ENCODE data around the gene SEC23A.
"Not testable (repeated sequence)": the region's sequence is repeated elsewhere in the genome, so short reads cannot be mapped to it uniquely, and the experiment has no call there.

Gene SEC23A

DNA sequence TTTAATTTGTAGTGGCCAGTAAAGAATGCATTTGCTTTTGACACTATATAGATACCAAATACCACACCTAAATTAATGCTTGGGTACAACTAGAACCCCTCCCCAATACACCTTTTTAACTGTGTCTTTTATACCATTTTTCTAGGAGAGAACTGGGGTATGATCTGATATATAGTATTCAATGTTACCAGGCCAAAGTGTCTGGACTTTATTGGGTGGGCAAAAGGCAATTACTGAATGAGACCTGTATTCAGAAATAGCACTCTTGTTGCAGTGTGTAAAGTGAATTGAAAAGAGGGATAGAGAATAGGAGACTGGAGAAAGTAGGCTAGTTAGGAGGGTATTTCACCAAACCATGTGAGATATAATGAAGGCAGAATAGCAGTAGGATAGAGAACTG is 74.4 kb downstream of the SEC23A start:
- no peak for DNase-seq

DNA sequence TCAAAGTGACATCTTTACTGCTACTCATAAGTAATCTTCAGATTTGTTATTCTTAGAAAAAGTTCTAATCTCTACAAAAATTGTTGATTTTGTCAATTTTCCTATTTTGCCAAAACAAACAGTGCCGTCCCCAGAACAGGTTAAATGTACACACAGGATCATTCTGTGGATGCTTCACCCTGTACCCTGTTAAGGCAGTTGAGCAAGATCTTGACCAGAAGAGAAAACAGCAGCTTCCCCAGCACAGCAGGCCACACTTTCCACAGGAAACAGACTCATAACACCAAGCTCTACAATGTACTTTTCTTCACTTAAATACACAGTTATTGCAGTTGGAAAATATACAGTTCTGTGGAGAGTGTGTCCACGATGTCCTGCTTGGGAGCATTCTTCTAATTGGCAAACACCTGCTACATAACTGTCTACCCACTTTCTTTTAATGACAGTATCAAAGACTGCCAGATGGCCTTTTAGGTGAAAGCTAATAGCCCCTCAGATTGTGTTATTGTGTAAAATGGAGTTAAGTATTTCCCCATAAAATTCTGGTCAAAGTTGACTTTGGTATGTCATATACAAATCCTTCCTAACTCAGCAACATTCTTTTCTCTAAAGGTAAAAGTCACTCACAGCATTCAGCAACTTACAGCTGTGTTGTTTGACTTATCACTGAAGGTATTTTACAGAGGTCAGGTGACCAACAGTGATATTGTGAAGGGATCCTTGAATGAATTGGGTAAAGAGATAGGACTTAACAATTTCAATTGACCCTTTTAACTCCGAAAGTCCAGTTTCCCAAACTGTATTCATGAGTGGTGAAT is 77.0 kb downstream of the SEC23A start:
- DNase-seq: no peak

DNA sequence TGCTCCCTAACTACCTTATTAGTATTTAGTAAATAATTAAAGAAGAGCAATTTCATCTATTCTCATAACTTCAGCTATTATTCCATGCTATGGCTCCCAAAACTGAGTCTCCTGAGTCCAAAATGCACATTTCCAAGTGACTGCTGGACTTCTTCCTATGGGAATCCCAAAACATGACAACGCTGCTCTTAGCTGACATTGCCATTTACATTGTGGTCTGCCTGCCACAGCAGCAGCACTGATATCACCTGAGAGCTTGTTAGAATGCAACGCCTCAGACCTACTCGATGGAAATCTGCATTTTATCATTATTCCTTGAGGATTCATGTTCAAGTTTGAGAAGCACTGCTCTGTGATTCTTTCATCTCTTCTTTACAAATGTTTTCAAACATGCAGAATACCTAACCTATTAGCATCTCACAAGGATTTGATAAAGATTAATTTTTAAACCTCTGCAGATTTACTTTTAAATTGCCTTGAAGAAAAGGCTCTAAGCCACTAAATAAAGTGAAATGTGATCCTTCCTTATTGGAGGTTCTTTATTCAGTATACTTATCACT is 77.7 kb downstream of the SEC23A start:
- no peak for DNase-seq

DNA sequence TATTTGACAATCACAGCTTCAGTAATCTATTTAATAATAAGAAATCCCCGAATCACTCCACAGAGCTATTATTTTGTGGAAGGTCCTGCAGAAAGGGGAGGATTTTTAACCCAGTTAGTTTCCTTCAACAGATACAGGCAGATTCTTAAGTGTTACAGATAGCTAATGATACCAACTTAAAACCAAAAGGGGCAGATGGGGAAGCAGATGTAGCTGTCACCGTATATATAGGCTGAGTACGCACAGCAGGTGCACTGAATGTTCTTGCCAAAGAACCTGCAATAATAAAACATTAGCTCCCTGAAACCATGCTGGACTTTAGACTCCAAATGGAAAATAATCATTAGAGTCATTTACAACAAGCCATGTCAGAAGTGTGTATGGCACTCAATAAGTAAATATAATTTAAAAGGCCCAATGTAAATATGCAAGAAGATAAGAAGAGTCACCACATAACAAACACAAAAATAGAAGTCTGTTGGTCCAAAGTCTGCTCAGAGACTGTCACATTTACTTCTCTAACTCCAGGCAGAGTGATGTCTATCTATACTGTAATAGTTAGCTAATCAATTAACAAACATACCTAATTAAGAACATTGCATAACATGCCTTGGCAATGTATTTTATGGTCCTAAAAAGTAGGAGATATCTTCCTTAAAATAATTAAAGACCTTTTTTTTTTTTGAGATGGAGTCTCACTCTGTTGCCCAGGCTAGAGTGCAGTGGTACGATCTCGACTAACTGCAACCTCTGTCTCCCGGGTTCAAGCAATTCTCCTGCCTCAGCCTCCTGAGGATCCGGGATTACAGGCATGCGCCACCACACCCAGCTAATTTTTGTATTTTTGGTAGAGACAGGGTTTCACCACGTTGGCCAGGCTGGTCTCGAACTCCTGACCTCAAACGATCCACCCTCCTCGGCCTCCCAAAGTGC is 78.8 kb downstream of the SEC23A start:
- no peak for DNase-seq

DNA sequence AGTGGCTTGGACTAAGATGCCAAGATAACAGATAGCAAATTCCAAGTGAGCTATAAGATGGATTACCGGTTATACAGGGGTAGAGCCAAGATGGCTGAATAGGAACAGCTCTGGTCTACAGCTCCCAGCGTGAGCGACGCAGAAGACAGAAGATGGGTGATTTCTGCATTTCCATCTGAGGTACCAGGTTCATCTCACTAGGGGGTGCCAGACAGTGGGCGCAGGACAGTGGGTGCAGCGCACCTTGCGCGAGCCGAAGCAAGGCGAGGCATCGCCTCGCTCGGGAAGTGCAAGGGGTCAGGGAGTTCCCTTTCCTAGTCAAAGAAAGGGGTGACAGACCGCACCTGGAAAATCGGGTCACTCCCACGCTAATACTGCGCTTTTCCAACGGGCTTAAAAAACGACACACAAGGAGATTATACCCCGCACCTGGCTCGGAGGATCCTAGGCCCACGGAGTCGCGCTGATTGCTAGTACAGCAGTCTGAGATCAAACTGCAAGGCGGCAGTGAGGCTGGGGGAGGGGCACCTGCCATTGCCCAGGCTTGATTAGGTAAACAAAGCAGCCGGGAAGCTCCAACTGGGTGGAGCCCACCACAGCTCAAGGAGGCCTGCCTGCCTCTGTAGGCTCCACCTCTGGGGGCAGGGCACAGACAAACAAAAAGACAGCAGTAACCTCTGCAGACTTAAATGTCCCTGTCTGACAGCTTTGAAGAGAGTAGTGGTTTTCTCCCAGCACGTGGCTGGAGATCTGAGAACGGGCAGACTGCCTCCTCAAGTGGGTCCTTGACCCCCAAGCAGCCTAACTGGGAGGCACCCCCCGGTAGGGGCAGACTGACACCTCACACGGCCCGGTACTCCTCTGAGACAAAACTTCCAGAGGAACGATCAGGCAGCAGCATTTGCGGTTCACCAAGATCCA is 85.7 kb downstream of the SEC23A start:
- peak; percentile 21 for DNase-seq

DNA sequence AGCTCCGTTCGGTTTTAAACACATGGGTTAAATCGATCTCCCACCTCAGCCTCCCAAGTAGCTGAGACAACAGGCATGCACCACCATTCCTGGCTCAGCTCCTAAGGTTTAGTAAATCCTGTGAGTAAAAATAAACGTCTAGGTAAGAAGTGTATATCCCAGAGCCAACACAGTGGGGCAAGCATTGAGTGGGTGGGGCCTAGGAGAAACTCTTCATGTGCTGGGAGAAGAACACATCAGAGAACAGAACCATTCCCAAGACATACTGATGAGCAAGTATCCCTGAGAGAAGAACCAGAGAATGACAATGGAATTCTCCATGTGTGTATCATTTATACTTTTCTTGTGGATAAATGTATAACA is 86.3 kb downstream of the SEC23A start:
- no peak for DNase-seq

DNA sequence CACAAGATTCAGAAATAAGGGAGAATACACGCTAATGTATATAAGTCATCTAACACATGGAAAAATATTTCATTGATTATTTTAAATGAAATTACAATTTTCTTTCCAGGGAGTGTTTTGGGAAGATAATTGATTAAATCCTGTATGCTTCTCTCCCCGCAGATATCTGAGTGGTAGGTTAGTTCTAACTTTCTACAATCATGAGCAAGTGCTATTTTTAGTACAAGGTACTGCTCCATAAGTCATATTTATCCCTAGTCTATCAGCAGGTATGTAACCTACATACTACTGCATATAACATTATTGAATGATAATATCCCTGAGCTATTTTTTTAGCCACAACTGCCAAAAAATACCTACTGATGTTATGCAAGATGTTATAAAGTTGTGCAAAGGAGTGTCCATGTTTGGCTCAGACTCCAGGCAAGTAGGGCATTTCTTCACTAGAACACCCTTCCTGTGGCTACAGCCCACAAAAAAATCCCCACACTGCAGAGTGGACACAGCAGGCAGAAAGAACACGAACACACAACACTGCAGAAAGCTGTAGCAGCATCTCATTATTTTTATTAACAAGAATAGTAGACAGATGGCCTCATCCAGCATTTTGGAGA is 87.0 kb downstream of the SEC23A start:
- DNase-seq: no peak

DNA sequence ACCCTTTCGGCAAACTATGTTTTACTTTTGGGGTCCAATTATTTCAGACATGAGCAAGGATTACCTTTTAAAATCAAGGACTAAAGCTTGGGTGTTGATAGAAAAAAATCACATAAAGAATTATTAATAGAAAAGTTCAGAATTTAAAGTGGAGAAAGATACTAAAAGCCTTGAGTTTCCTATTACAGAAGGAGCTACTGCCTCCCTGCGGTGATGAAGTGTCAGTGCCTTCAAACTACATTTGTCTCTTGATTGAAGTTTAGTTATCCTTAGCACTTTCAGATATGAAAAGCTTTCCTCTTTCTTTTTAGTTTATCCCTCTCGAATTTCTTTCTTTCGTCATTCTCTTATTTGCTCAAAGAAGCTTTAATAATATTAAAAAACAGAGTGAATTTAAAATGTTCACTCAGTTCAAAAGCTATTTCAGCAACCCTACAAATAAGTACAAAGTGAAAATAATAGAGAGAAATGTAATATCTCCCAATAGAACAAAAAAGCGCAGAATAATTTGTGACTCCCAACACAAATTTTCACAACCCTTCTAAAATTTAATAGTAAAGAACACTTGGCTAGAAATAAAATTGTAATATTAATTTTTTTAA is 87.6 kb downstream of the SEC23A start:
- DNase-seq: peak; percentile 33

DNA sequence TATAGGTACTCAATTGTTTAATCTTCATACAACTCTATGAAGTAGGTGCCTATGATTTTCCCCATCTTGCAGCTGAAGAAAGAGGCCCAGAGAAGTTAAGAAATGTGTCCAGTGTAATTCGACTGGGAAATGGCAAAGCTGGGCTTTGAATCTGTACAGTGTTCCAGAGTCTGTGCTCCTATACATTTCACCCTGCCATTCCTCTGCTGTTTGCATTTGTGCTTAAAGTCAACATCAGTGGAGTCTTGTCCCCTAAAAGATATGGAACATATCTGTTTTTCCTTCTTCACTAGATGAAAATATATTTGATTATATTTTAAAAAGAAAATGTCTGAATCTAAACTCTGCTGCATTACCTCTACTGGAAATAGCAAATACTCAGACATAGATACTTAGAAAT is 88.6 kb downstream of the SEC23A start:
- no peak for DNase-seq

DNA sequence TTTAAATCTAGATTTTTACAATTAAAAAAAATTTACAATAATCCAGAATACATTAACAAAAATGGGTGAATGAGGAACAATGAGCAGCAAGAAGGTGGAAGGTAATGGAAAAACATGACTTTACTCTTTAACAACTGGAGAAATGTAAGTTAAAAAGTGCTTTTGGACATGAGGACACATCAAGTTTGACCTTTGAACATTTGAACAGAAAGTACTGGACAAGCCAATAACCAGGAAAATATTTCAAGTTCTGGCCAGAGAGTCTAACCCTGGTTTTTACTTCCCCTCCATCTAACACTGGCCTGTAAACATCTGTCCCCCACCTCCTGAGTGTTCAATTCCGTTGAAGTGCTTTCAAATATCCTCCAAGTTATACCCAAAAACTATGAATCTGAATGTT is 94.1 kb downstream of the SEC23A start:
- DNase-seq: not testable (repeated sequence)

DNA sequence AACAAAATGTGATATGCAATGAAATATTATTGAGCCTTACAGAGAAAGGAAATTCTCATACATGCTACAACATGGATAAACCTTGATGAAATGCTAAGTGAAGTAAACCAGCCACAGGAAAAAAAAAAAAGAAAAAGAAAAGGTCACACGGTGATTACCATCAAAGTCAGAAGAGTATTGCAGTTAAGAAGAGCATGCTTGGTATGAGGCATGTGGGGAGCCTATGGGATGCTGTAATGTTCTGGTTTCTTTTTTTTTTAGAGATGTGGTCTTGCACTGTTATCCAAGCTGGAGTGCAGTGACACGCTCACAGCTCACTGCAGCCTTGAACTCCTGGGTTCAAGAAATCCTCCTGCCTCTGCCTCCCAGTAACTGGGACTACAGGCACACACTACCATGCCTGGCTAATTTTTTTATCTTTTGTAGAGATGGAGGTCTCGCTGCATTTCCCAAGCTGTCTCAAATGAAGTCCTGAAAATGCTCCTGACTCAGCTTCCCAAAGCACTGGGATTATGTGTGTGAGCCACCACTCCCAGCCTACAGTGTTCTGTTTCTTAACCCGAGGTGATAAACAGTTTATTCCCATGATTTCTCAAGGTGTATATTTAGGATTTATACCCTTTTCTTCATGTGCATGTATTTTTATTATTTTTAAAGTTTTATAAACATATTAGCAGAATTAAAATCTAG is 96.2 kb downstream of the SEC23A start:
- no peak for DNase-seq

DNA sequence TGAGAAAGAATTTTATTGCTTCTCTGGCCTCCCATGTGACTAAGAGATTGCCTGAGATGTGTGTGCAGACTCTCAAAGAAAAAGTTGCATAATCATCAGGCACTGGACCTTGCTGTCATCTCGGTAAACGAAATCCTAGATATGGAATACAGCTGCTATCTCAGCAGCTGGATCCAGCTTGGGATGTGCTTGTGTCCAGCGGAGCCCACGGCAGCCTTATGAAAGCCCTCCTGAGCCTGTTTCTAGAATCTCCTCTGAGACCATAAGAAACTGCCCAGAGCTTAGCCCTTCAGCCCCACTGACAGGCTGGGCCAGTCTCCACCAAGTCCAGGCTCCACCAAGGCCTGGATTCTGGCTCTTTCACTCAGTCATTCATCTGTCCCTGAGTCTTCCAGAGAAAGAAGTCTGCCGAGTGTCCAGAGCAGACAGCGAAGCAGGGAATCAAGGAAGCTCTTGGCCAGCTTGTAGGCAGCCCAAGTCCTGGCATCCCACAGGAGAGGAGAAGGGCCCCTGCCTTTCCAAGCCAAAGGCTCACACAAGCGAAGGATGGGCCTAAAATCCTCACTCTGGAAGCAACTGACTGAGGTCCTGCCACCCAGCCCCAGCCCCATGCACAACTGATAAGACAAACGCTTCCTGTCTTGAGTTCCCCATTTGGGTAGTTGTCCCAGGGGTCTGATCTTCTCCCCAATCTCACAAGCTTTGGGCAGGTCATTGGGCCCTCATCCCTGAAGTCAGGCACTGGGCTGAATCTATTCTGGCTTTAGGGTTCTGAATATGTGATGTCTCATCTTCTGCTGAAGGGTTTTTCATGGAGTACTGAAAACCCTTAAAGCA is 97.8 kb downstream of the SEC23A start:
- DNase-seq: no peak

DNA sequence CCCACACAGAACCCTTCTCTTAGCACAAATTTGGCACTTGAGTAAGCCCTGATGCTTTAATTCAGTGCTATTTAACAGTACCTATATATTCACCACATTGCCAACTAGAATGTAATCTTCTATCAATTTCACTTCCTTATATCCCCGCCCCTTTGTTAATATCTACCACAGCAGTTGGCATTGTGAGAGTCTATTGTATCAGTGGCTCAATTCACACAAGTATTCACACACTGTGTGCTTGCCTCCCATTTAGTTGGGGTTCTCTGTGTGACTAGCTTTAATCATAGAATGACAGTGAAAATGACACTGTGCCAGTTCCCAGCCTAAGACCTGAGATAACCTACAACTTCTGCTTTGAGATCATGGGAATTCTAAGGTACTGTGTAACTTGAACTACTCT is 103.1 kb downstream of the SEC23A start:
- no peak for DNase-seq

DNA sequence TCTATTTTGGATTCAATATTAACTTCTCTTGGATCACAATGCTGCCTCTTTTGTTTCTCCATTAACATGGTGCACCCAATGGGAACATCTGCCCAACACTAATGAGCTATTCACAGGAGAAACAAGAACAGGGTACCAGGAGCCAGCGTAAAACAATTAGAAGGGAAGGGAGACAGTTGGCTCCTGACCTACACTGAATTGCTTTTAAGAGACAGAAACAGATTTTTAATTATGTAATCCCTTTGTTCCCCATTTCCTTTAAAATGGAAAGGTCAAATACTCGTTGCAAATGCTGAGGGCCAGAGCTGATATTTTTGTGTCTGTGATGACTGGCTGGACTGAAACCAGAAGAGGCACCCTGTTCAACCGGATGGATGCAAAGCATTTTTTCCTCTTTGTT is 108.3 kb downstream of the SEC23A start:
- DNase-seq: no peak

DNA sequence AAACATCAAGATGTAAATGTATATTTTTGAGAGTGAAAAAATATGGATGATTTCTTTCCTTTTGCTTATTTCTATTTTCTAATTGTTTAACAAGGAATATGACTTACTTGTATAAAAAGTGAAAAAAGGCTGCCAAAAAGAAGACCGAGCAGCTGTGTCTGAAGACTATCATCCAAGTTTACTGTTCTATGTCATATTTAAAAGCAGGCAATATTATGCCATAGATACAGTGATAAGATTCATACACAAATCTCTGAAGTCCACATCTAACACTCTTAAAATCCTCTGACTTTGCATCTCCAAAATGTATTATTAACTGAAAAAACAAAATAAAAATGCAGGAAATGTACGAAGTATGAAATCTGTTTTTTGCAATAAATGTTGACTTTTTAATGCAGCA is 109.1 kb downstream of the SEC23A start:
- no peak for DNase-seq

DNA sequence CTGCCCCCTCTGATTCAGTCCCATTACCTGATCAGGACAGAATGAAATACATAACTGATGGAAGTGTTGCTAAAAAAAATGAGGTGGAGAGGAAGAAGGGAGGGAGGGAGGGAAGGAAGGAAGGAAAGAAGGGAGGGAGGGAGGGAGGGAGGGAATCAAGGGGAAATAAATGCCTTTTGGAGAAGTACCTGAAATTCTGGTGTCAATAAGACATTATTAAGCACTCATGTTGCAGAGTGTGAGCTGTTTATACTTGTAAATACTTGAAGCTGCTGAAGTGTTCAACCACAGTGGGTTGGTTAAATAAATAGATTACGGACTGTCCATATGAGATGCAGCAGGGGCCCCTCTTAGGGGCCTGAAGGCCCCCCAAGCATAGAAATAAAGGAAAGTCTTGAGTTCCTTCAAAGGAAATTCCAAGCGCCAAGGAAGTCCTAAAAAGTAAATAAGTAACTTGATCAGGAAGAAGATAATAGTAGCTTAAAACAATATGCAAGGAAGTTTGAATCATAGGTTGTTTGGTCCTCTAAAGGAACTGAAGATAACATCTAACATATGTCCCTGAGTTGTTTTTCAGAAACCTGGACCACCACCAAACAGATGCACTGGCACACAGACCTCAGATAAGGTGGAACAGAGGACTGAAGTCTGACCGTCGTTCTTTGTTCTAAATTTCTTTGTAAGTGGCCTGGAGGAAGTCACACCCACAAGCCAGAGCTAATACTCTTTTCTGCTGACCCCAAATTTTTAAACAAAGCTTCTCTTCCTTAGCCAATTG is 110.8 kb downstream of the SEC23A start:
- DNase-seq: no peak

DNA sequence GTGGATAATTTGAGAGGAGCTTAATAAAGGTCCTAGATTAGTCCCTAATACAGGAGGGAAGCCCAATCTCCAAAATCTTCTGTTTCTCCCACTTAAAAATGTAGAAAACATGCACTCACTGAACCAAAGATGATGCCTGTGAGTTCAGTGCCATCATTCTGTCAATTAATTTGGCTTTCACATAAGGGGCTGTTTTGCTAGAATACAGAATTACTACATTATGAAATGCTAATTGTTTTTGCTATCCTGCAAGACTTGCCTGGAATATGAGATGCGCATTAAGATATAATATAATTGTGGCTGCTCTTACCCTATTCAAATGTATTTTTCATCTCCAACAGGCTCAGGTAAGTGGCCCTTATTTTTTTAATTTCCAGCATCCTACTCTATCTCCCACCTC is 111.7 kb downstream of the SEC23A start:
- no peak for DNase-seq

DNA sequence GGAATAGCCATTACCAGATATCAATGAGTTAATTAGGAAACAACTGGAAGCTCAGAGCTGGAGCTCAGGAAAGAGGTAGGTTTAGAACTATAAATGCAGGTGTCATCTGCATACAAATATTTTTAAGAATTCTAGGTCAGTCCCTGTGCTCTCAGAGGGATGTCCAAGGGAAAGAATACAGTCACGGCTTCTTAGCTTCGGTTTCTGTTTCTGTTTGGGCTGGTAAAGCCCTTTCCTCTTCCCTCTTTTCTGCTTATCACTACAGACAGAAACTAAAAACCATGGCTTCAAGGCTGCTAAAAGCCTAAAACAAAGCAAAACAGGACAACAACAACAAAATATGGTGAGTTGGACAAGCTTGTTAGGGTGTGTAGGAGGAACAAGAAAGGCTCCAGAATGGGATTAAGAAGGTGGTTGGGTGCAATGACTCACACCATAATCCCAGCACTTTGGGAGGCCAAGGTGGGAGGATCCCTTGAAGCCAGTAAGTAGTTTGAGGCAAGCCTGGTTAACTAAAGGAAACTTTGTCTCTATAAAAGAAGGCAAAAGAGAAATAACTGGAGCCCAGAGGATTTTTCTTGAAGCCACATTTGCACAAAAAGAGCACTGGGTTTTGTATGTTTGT is 113.0 kb downstream of the SEC23A start:
- no peak for DNase-seq

DNA sequence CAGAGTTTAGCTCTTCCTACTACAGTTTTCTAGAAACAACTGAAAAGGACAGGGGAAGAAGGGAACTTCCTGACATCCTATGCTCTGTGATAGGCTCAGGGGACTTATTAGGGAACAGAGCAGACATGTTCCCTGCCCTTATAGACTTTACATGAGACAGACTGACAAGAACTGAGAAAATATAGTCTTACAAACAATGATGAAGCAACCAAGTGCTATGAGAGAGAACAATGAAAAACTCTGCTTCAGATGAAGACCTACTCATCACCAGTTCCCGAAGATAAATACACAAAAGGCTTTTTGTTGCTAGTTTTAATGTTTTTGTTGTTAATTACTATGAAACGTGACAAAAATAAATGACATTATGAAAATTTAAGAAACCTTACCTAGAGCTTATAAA is 115.3 kb downstream of the SEC23A start:
- DNase-seq: no peak
